Measurements from ENCODE around the gene ERN1.
A peak's percentile ranks its signal among the peaks of the same experiment; 100 is the strongest.
"Not testable (repeated sequence)": the region's sequence is repeated elsewhere in the genome, so short reads cannot be mapped to it uniquely, and the experiment has no call there.

The ERN1 gene

GRCh38 chr17:64016974-64017373, 113.0 kb downstream of the ERN1 start:
- no peaks in the 10 kb centered on the region for H3K9me3 ChIP-seq (ENCODE audit: low read depth, low read length)
- TF ChIP-seq POLR2AphosphoS5 (IDR thresholded peaks at IDR 0.05; ENCODE audit: borderline replicate concordance, low read depth, low read length) (no peak), EZH2 (IDR thresholded peaks at IDR 0.05) (no peak), FOXP2 (optimal IDR thresholded peaks at IDR 0.05; ENCODE audit: control extremely low read depth, extremely low read length, insufficient read depth) (no peak)
- H3K27ac ChIP-seq = no peak overlapping the region
- no peak overlapping the region for H3K4me3 ChIP-seq
- no peak overlapping the region for H3K9ac ChIP-seq (ENCODE audit: insufficient read length)
- DNase-seq (ENCODE audit: low read depth, low spot score) = no peak
- H3K36me3 ChIP-seq (ENCODE audit: insufficient read depth, low read length) = no peaks in the 10 kb centered on the region

GRCh38 chr17:64016231-64016784, 113.6 kb downstream of the ERN1 start:
- no peak overlapping the region for H3K27ac ChIP-seq
- H3K36me3 ChIP-seq (ENCODE audit: insufficient read depth, low read length) = no peaks in the 10 kb centered on the region
- H3K9me3 ChIP-seq (ENCODE audit: low read depth, low read length) = no peaks in the 10 kb centered on the region
- no peak for DNase-seq (ENCODE audit: low read depth, low spot score)
- H3K4me3 ChIP-seq = peak overlapping the region; percentile 9; the same call in 1 of the 2 replicates
- no peak for TF ChIP-seq POLR2AphosphoS5 (IDR thresholded peaks at IDR 0.05; ENCODE audit: borderline replicate concordance, low read depth, low read length)
- no peak for TF ChIP-seq EZH2 (IDR thresholded peaks at IDR 0.05)
- TF ChIP-seq FOXP2 (optimal IDR thresholded peaks at IDR 0.05; ENCODE audit: control extremely low read depth, extremely low read length, insufficient read depth) = no peak
- no peak overlapping the region for H3K9ac ChIP-seq (ENCODE audit: insufficient read length)

- H3K9me3 ChIP-seq (ENCODE audit: low read depth, low read length) = no peaks in the 10 kb centered on the region
- no peaks in the 10 kb centered on the region for H3K36me3 ChIP-seq (ENCODE audit: insufficient read depth, low read length)
- no peak overlapping the region for H3K9ac ChIP-seq (ENCODE audit: insufficient read length)
- DNase-seq (ENCODE audit: low read depth, low spot score) = no peak
- TF ChIP-seq POLR2AphosphoS5 (IDR thresholded peaks at IDR 0.05; ENCODE audit: borderline replicate concordance, low read depth, low read length) = no peak
- no peak for TF ChIP-seq FOXP2 (optimal IDR thresholded peaks at IDR 0.05; ENCODE audit: control extremely low read depth, extremely low read length, insufficient read depth)
- no peak for TF ChIP-seq EZH2 (IDR thresholded peaks at IDR 0.05)
- no peak overlapping the region for H3K27ac ChIP-seq
- H3K4me3 ChIP-seq = no peak overlapping the region
Measured at GRCh38 chr17:64015447-64015846, 114.5 kb downstream of the ERN1 start.

DNA sequence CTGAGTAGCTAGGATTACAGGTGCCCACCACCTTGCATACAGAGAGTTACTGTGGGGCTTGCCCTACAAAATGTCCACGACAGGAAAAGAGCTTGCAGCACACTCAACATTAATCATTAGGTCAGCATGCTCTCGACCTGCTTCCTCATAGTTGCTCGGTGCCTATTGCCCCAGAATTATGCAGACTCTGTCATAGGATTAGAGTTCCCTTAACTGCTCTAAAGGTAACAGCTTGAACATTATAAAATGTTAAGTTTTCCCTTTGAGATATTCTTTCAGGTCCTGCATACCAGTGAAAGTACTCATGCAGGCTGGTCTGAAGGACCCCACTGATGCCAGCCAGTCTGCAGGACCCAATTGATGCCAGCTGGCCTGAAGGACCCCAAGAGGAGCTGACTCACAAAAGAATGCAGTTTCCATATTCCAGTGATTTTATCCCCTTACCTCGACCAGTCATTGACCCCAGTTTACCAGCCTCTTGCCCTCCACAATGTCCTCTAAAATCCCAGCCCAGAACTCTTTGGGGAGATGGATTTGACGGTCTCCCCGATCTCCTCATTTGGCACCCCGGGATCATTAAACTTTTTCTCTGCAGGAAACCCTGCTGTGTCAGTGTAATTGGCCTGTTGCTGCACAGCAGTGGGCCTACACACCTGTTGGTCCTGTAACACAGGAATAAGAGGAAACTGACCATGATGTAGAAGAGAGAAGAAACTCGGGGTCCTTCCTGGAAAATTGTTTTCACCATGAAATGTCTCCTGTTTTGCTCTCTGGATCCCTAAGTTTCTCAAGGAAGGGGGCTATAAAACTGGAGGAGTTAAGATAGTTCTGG, 120.2 kb downstream of the ERN1 start:
- no peak overlapping the region for H3K4me3 ChIP-seq
- H3K36me3 ChIP-seq (ENCODE audit: insufficient read depth, low read length) = no peaks in the 10 kb centered on the region
- DNase-seq (ENCODE audit: low read depth, low spot score) = no peak
- TF ChIP-seq FOXP2 (optimal IDR thresholded peaks at IDR 0.05; ENCODE audit: control extremely low read depth, extremely low read length, insufficient read depth) = no peak
- no peak for TF ChIP-seq EZH2 (IDR thresholded peaks at IDR 0.05)
- TF ChIP-seq POLR2AphosphoS5 (IDR thresholded peaks at IDR 0.05; ENCODE audit: borderline replicate concordance, low read depth, low read length) = no peak
- no peak overlapping the region for H3K27ac ChIP-seq
- H3K9me3 ChIP-seq (ENCODE audit: low read depth, low read length) = no peaks in the 10 kb centered on the region
- H3K9ac ChIP-seq (ENCODE audit: insufficient read length) = no peak overlapping the region

- Histone ChIP-seq H3K4me3 (no peak overlapping the region), H3K27ac (no peak overlapping the region), H3K36me3 (ENCODE audit: insufficient read depth, low read length) (no peaks in the 10 kb centered on the region), H3K9me3 (ENCODE audit: low read depth, low read length) (no peaks in the 10 kb centered on the region), H3K9ac (ENCODE audit: insufficient read length) (no peak overlapping the region)
- no peak for TF ChIP-seq EZH2 (IDR thresholded peaks at IDR 0.05)
- no peak for TF ChIP-seq POLR2AphosphoS5 (IDR thresholded peaks at IDR 0.05; ENCODE audit: borderline replicate concordance, low read depth, low read length)
- no peak for TF ChIP-seq FOXP2 (optimal IDR thresholded peaks at IDR 0.05; ENCODE audit: control extremely low read depth, extremely low read length, insufficient read depth)
- DNase-seq (ENCODE audit: low read depth, low spot score) = no peak
Measured at GRCh38 chr17:64008830-64009229, 121.1 kb downstream of the ERN1 start.

- H3K9me3 ChIP-seq (ENCODE audit: low read depth, low read length) = no peaks in the 10 kb centered on the region
- H3K27ac ChIP-seq = no peak overlapping the region
- DNase-seq (ENCODE audit: low read depth, low spot score) = no peak
- no peak overlapping the region for H3K4me3 ChIP-seq
- no peak for TF ChIP-seq FOXP2 (optimal IDR thresholded peaks at IDR 0.05; ENCODE audit: control extremely low read depth, extremely low read length, insufficient read depth)
- TF ChIP-seq POLR2AphosphoS5 (IDR thresholded peaks at IDR 0.05; ENCODE audit: borderline replicate concordance, low read depth, low read length) = no peak
- no peak for TF ChIP-seq EZH2 (IDR thresholded peaks at IDR 0.05)
- H3K9ac ChIP-seq (ENCODE audit: insufficient read length) = no peak overlapping the region
- H3K36me3 ChIP-seq (ENCODE audit: insufficient read depth, low read length) = no peaks in the 10 kb centered on the region
Measured at GRCh38 chr17:64008346-64008745, 121.6 kb downstream of the ERN1 start.

GRCh38 chr17:64007838-64008282, 122.1 kb downstream of the ERN1 start:
- TF ChIP-seq FOXP2 (optimal IDR thresholded peaks at IDR 0.05; ENCODE audit: control extremely low read depth, extremely low read length, insufficient read depth) = no peak
- TF ChIP-seq EZH2 (IDR thresholded peaks at IDR 0.05) = no peak
- TF ChIP-seq POLR2AphosphoS5 (IDR thresholded peaks at IDR 0.05; ENCODE audit: borderline replicate concordance, low read depth, low read length) = no peak
- H3K9me3 ChIP-seq (ENCODE audit: low read depth, low read length) = no peaks in the 10 kb centered on the region
- H3K4me3 ChIP-seq = no peak overlapping the region
- DNase-seq (ENCODE audit: low read depth, low spot score) = no peak
- no peak overlapping the region for H3K9ac ChIP-seq (ENCODE audit: insufficient read length)
- H3K27ac ChIP-seq = no peak overlapping the region
- no peaks in the 10 kb centered on the region for H3K36me3 ChIP-seq (ENCODE audit: insufficient read depth, low read length)

DNA sequence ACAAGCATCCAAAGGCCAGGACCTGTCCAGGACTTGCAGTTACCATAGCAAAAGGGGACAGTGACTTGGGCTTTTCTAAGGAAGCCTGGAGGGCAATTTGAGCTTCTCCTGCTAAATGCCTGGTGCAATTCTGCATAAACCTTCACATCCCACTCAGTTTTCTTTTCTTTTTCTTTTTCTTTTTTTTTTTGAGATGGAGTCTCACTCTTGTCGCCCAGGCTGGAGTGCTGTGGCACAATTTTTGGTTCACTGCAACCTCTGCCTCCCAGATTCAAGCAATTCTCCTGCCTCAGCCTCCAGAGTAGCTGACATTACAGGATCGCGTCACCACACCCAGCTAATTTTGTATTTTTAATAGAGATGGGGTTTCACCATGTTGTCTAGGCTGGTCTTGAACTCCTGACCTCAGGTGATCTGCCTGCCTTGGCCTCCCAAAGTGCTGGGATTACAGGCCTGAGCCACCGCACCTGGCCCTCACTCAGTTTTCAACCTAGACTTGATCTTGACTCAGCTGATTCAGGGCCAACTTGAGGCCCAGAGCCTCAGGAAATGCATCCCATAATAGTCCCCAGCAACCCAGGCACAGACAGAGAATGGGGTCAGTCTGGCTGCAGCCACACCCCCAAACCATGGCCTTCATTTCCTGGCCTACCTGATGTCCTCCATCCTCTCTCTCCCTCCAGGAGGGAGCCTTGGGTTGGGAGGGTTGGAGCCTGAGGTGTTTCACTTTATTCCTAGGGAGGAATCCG, 122.7 kb downstream of the ERN1 start:
- not testable (repeated sequence) for DNase-seq (ENCODE audit: low read depth, low spot score)

More for the DNA sequence above, 122.7 kb downstream of the ERN1 start:
- H3K4me3 ChIP-seq; H3K9me3 ChIP-seq (ENCODE audit: low read depth, low read length); H3K9ac ChIP-seq (ENCODE audit: insufficient read length); H3K36me3 ChIP-seq (ENCODE audit: insufficient read depth, low read length); H3K27ac ChIP-seq: not testable (repeated sequence)
